NCI-H1694 treated with DMSO at 0.1 percent for 48 hours (cell line): ENCODE data around the gene CTNNBIP1.

Experiments
- DNase-seq: peaks from one replicate; lab custom pipeline; 2025; lab: John Stamatoyannopoulos, UW

CTNNBIP1 gene

DNA sequence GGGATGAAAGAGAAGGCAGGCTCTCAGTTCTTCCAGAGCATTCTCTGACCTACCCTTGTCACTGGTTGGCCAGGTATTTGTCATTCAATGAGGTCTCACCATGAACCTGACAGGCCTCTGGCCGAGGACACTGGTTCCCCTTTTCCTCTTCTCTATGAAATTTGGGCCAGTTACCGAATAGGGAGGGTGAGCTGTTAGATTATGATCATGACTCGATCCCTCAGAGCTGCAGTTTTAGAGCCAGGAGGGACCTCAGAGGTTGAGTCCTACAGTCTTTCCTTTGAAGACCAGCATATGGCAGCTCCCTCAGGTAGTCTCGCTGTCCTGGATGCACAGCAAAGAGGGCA is 56.8 kb downstream of the CTNNBIP1 start:
- DNase-seq, result no peak

- DNase-seq, result peak; percentile 88
These were observed 57.4 kb downstream of the CTNNBIP1 start for GRCh38 chr1:9852410-9853248.

DNA sequence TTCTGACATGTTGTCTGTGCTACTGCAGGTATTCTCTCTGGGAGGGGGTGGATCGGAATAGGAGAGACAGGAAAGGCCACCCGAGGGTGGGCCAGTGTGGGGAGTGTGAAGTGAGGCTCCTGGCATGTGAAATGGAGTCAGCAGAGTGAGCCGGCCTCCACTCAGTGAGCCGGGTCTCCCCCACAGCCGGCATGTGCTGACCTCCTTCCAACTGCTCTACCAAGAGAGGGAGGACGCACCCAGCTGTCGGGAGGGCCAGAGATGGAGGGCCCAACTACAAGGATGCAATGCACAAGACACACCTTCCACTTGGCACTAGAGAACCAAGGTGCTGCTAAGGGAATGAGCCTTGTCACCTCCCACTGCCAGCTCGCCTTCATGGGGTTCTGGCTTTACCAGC is 58.1 kb downstream of the CTNNBIP1 start:
- DNase-seq, result no peak

GRCh38 chr1:9850442-9851162 is 59.5 kb downstream of the CTNNBIP1 start:
- no peak for DNase-seq

DNA sequence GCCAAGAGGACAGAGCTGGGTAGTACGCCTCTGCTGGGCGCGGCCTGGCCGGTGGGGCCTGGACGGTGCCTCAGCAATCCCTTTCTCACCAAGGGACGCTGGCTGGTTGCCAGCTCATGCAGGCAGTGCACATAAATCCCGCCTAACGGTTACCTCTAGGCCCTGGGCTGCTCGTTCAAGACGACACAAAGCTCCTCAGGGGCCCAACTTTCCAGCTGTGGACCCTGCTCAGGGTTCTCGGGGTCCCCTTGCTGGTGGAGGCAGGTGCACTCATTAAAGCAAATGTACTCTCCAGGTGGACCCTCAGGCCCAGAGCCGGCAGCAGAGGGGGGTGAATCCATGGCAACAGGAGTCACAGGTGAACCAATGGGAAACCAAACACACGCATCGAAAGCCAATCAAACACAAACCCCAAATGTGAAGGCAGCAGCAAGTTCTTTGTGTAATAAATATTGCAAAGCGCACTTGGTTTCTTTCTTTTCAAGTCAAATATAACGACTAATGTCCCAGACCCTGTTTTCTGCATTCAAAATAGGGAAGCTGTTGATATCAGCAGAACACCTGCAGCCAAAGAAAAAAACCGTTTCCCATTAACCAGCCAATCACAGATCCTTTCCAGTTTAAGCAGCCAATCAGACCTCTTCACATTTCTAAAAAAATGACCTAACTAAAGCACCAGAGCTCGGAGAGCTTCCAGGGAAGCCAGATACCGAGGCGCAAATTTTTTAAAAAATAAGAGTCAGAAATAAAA is 60.2 kb downstream of the CTNNBIP1 start:
- DNase-seq, result no peak

DNA sequence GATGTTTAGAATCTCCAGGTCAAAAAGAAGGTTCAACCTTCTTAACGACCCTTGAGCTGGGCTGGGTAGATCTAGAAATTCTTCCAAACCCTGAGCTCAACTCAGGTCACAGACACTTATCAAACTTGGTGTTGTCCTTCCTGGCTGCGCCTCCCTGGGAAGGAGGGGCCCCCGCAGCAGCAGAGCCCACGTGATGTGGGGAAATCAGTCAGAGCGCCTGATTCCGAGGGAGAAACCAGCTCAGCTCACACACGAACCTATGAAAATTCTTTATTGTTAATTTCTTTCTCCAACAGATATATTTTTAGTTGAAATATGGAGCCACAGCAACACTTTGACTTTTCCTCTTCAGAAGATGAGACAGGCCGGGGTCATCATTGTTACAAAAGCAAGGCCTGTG is 62.0 kb downstream of the CTNNBIP1 start:
- DNase-seq, result no peak

GRCh38 chr1:9847269-9847668 is 62.8 kb downstream of the CTNNBIP1 start:
- DNase-seq, result no peak

DNA sequence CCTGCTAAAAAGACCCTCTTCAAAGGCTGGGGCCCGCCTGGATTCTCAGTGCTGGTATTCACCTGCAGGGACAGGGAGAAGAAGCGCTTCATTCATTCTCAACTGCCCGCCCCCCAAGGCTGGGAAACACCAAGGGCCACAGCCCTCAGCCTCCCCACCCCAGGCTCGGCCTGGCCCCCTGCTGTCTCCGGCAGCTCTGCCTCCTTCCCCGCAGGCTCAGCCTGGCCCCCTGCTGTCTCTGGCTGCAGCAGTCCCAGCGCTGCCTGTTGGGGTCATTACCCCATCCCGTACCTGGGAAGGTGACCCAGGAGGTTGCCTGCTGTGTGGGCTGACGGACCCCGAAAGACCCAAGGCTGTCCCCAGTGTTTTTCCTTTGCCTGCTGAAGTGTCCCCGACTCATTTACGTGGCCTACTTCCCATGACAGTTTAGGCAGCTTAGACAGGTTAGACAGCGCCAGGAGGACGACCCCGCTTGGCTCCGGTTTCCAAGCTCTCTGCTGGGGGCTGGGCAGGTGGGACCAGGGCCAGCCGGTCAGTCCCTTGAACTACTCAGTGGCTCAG is 63.4 kb downstream of the CTNNBIP1 start:
- no peak for DNase-seq

GRCh38 chr1:9845914-9846313 is 64.2 kb downstream of the CTNNBIP1 start:
- DNase-seq, result no peak

DNA sequence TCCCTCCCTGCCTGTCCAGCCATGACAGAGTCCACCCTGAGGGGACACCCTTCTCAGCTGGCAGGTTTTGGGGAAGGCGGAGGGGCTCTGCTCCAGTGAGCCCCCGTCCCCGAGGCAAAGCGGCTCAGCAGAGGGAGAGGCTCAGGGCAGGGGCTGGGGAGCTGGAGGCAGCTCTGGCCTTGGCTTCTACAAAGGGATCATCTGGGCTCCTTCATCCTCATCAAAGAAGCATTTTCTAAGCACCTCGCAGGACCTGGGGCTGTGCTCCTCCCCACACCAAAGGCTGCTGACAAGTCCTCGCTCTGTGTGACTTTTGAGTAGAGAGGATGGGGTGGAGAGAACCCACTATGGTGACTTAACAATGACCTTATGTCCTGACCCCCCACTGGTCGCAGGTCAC is 65.3 kb downstream of the CTNNBIP1 start:
- no peak for DNase-seq

DNA sequence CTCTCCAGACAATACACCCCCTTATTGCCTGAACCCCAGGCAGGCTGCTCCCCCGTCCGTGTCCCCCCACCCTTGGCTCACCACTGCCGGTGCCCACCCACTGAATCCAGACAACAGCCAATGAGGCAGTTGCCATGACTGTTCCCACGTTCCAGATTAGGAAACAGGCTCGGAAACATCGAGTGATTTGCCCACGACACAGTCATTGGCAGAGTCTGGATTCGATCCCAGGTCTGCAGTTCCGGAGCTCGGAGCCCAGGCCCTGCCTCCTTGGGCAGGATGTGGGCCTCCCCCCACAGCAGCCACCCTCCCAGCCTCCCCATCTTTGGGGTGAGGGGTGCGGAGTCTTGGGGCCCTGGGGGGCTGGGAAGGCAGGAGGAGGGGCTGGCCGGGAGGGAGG is 66.0 kb downstream of the CTNNBIP1 start:
- no peak for DNase-seq

- no peak for DNase-seq
These were observed 66.5 kb downstream of the CTNNBIP1 start for GRCh38 chr1:9843576-9843945.

- DNase-seq, result peak; percentile 56
These were observed 67.1 kb downstream of the CTNNBIP1 start for GRCh38 chr1:9842781-9843575.

GRCh38 chr1:9842073-9842711 is 67.9 kb downstream of the CTNNBIP1 start:
- peak; percentile 84 for DNase-seq

GRCh38 chr1:9841460-9841859 is 68.6 kb downstream of the CTNNBIP1 start:
- no peak for DNase-seq

GRCh38 chr1:9840176-9840575 is 69.9 kb downstream of the CTNNBIP1 start:
- peak; percentile 75 for DNase-seq

DNA sequence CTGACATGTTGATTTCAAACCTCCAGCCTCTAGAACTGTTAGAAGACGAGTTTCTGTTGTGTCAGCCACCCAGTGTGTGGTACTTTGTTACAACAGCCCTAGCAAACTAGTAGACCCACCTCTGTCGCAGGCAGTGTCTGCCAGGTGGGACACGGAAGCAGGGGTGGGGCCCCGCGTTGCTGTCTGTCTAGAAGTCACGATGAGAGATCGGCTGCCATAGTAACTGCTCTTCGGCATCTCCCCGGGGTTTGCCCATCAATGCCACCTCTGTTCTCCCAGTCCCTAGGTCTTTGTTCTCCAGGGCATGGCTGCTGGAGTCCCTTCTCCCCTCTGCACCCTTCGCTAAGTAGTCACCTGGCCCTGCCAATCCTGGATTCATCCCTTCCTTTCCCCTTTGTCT is 71.1 kb downstream of the CTNNBIP1 start:
- DNase-seq, result no peak

DNA sequence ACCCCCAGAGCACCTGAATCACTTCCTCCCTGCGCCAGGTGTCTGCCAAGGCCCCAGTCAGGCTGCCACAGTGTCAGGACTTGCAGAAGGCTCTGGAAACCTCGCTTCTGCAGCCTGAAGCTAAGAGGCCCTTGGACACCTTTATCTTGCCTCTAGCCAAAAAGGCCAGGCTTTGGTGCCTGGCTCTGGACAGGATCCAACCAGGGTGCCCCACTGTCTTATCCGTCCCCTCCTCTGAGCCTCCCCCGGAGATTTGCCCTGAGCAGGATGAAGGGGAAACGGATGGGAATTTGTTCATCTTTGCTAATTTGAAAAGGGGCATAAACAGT is 73.5 kb downstream of the CTNNBIP1 start:
- DNase-seq, result no peak

DNA sequence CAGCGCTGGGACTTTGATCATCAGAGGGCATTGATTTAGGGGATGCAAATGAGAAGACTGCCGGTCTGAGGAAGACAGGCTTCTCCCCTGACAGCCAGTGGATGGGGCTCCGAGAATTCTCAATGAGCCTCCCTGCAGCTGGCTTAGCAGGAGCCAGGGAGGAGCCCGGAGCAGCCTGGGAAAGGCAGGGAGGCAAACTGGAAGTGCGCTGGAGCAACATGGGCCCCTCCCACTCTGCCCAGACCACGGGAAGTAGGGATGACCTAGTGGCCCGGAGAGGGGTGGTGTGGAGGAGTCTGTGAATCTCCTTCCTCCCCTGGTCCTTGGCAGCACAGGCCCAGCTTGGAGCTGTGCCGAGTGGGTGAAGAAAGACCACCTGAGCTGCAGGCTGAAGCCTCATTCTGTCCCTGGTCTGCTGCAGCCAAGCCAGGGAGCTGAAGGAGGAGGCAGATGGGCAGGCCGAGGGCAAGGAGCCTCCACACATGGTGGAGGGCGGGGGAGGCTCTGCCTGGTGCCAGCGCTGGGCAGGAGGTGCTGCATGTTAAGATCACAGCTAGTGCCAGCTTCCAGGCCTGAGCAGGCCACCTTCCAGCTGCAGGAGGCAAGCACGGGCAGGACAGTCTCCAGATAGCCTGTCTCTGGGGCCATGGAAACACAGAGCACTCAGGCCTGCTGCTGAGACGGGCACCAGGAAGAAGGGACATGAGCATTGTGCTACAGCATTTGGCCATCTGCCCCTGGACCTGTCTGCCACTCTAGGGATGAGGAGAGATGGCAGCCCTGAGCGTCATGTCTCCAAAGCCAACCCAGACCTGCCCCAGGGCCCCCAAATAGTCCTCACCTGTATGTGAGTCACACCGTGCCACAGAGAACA is 74.1 kb downstream of the CTNNBIP1 start:
- DNase-seq, result no peak

GRCh38 chr1:9835404-9835757 is 74.7 kb downstream of the CTNNBIP1 start:
- no peak for DNase-seq

GRCh38 chr1:9833632-9834031 is 76.4 kb downstream of the CTNNBIP1 start:
- no peak for DNase-seq
